GM19395 (cell line): Measurements from ENCODE around the gene KIAA2012.

ENCODE experiments used
- ATAC-seq: cut with Tn5 transposase; IDR thresholded peaks from one replicate; pipeline ENCODE4 v1.9.1; 2021; ENCODE audit warnings: mild to moderate bottlenecking, moderate library complexity; ENCODE audit not compliant: unreplicated experiment

Gene KIAA2012

GRCh38 chr2:202072737-202073401 lies at the start of gene KIAA2012:
Gene KIAA2012, plus strand, starts transcription at chr2:202073255. Its CDS starts 373 bp downstream, at chr2:202073628.
- no peak for ATAC-seq

DNA sequence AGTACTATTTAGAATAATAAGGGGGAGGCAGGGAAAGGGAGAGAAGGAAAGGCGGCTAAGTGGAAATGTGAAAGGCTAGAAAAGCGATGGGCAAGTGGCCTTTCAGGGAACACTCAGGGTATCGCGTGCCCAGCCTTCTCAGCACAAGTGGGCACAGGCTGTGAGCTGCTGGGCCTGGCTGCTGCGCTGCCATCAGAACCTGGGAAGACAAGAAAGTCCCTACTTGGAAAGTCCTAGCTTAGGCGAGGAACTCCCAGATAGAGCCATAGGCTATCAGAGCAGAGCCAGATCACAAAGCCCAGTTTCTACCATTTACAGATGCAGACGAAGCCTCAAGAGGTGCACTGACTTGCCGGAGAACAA lies 49.2 kb upstream of the KIAA2012 start:
- no peak for ATAC-seq

DNA sequence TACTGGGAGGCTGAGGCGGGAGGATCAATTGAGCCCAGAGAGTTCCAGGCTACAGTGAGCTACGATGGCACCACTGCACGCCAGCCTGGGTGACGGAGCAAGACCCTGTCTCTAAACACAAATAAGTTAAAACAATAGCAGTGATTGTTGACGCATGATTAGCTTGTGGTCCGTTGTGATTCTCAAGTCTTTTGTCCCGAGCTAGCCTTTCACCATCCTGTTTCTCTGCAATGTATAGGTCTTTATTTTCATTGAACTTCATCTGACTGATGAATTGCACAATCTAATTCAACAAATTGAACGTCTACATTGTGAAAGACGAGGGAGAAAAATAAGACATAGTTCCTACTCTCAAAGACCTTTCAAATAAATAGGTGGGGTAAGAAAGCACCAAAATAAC lies 48.2 kb upstream of the KIAA2012 start:
- ATAC-seq = no peak

DNA sequence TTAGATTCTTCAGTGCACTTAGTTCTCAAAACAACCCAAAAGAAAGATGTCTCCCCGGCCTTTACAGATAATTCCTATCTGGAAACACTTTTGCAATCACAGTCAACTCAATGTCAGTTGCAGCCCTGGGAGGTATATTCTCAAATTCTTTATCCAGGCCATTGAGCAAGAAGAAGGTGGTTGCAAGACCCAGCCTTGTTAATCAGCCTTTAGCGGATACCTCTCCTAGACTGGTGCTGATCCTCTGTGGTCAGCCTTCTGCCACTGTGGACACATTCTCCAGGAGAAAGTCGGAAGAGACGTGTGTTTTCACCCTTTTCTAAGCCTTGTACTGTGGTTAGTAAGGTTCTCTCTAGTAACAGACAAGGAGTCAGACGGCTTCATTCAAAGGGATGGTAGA lies 47.2 kb upstream of the KIAA2012 start:
- no peak for ATAC-seq

DNA sequence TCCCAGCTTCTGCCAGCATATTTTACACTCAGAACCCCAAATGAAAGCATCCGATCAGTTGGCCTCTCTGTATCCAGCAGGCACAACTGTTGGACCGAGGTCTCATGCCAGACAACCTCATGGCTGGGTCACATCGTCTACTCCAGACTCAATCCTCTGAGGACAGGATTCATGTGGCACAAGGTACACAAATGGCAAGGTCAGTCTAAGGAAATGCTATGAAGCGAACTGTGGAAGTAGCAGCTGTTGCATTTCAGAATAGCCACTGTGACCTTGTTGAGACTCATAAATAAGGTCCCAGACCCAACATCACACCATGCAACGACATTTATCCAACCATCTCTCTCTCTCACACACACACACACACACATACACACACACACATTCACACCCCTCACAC lies 46.5 kb upstream of the KIAA2012 start:
- ATAC-seq = no peak

DNA sequence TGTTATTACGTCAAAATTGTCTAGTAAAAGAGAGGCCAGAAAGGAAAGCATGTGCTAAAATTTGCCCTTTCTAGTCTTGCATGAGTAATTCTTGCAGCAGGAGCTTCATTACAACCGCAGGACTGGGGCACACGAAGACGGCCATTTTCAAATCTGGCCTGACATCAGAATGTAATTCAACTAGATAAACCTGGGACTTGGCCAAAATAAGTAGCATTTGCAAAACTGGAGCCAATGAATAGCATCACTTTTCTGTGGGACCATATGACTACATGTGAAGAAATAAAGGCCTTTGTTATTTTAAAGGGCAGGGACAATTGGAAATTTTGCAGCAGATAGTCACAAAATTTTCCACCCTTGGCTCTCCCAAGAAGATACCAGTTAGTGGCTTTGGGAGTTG lies 42.4 kb upstream of the KIAA2012 start:
- no peak for ATAC-seq

- ATAC-seq = no peak
Observed at GRCh38 chr2:202031246-202031951, 41.7 kb upstream of the KIAA2012 start.

DNA sequence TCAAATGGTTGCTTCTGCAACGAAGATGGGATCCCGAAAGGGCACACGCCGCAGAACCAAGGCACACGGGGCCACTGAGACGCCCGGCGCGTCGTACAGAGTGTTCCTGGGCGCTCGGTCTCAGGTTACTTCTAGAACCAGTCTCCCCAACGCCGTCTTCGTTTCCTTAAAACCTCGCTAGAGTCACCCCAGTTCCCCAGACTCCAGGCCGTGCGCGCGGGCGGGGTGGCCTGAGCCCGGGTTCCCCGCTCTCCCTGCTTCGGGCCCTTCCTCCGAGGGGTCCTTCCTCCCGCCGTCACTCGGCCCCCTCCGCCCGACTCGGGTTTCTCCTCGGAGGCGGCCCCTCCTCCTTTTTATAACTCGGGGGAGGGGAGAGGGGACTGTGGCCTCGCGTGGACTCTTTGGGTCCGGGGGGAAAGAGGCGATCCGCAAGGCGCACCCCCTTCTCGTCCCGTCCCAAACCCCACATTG lies 40.2 kb upstream of the KIAA2012 start:
- ATAC-seq = peak; percentile 4

DNA sequence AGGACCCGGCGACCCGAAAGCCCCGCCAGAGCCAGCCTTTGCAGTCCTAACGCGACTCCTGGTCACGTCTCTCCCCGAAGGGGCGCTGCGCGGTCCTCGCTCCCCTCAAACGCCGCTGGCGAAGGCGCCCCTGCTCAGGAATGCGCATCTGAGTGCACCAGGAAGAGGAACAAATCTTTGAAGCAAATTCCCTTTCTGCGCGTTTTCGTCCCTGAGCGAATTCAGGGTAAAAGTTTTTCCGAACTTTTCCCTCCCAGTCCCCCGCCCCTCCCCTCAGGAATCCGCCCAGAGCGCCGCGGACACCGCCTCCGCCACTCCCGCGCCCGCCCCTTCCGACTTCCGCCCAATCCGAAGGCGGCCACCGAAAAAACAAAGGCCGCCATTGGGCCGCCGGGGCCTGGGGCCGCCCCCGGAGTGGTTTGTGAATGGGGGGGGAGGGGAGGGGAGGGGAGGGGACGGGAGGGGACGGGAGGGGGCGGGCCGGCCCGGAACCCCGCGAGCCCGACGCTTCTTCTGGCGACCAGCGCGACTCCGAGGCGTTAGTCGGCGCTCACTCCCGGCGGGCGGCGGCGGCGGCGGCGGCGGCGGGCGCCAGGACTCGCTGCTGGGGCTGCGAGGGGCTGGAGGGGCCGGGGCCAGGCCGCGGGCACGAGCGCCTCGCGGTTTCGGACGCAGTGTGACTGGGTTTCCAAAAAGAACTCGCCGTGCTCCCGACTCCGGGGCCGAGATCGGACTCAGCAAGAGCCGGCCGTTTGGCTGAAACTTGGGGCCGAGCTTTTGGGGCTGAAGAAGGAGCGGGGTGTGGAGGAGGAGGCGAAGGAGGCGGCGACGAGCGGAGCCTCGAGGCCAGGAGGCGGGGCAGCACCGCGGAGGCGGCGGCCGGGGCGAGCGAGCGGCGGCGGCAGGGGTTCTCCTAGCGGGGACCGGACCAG lies 39.5 kb upstream of the KIAA2012 start, which contains the start of gene FZD7:
Gene FZD7, plus strand, starts transcription at position 539 of the 932 bp plus-strand sequence. CDS start 793 bp downstream, outside the sequence.
- ATAC-seq = peak; percentile 79

GRCh38 chr2:202034249-202035088 lies 38.6 kb upstream of the KIAA2012 start:
- ATAC-seq = peak; percentile 13

- ATAC-seq = no peak
Observed at GRCh38 chr2:202035089-202035940, 37.7 kb upstream of the KIAA2012 start.

GRCh38 chr2:202035941-202036372 lies 37.1 kb upstream of the KIAA2012 start:
- no peak for ATAC-seq

- no peak for ATAC-seq
Observed at GRCh38 chr2:202036601-202037037, 36.4 kb upstream of the KIAA2012 start.

GRCh38 chr2:202037086-202037485 lies 36.0 kb upstream of the KIAA2012 start:
- ATAC-seq = no peak

DNA sequence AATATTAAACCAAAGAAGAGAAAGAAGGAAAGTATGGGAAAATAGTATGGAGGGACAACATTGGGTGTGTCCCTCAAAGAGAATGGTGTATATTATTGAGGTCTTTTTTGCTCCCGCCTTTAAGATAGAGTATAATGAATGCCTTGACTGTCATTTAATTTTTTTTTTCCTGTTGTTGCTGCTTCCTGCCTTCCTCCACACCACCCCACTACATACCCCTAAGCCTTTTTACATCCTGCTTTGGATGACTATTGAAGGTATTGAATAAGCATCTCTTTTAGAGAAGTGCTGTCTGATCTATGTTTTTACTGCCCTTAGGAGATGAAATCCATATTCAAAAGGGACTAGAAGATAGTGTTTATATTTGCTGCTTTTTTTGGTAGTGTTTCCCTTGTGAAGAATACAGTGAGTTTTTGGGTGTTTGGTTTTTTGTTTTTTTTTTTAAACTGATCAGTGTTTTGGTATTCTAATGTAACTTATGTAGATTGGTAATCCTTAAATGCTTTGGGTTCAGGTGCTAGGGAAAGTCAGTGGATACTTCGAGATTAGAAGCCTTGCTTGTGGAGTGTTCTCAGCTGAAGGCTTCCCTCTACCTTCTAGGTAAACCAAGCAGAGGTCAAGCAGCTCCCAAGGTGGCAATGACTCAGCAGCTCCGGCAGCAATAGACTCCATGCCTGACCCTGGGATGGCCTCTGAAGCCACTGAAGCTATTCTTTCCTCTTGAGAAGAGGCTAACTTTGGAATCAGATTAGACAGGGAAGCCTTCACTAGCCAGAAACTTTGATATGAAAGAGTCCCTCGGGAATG lies 34.4 kb upstream of the KIAA2012 start:
- ATAC-seq = no peak

DNA sequence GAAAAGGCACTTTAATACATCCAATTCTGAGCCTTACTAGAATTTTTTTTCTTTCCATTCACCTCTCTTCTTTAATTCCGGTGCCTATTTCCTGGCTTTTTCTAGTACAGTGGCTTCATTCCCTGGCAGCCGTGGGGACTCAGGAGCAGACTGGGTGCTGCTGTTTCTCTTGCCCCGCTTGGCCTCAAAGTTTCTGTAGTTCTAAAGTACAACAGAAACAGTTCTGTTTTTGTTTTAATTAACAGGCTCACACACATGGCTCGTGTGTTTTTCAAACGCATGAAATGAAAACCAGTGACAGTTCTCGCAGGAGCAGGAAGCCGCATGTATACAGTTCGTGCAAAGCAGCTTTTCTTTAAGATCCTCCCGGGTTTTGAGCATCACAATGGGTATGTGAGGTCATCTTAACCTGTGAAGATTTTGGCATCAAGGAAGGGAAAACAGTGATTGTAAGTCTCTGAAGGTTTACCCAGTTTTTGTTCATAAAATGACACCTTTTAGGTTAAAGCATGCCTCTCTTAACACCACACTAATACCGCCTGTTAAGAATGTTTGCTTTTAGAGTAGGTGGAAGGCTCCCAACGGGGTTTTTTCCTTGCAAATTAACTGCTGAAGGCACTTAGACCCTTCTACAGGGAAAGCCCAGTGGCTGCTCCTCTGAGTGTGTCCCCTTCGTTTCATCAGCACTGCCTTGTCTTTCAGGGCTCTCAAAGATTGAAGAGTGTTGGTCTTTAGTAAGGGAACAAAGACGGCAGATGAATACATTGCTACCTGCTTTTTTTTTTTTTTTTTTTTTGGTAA lies 33.6 kb upstream of the KIAA2012 start:
- ATAC-seq = no peak

- ATAC-seq = no peak
Observed at GRCh38 chr2:202040079-202040844, 32.8 kb upstream of the KIAA2012 start.
